ENCODE data around the gene HMX1.

HMX1 gene

DNA sequence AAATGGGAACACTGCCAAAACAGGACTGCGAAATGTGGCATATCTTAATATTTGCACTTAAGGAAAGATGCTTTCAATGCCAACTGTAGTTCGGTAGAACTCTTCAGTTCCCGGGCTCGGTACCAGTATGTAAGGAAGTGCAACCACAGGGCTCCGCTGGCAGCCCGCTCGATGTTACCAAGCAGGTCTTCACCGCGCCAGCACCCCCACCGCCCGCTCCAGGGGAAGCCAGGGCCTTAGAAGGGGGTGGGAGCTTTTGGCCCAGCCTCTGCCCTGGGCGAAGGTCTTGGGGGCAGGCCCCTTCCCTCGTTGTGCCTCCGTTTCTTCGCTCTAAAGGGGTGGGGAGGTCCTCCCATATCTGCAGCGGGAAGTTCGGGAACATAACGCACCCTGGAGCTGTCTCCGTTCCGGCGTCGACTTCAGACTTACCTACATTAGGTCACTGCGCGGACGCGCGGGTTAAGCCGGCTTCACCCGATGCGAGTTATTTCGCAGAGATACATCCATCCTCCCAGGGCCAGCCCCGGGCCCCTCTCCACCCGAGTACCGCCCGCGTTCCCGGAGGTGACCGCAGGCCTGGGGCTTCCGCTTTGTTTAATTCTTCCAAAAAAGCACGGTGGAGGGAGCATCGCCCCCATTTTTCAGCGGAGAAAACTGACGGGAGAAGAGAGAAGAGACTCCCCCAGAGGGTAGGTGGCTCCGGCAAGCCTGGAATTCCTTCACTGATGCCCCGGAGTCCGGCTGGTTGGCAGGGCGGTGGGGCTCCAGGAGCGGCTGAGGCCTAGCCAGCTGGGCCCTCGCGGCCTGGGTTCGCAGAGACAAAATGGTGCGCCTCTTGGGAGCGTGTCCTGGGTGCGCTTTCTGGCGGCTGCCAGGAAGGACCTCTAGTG, 1.0 kb upstream of the HMX1 start:
- no peak for DNase-seq (ENCODE audit: low read depth)
- no peaks in the 10 kb centered on the region for H3K9me3 ChIP-seq (ENCODE audit: control insufficient read depth, low read length)
- H3K36me3 ChIP-seq (ENCODE audit: control insufficient read depth, insufficient read depth, low read length, severe bottlenecking): no peaks in the 10 kb centered on the region
- no peak overlapping the region for H3K9ac ChIP-seq (ENCODE audit: low read length)
- H3K4me1 ChIP-seq (ENCODE audit: control insufficient read depth, insufficient read depth, low read length): no peaks in the 10 kb centered on the region
- H3K27me3 ChIP-seq (replicated peaks; ENCODE audit: control insufficient read depth, insufficient read depth, low read length): peaks cover 67% of the 10 kb centered on the region
- H3K4me3 ChIP-seq (ENCODE audit: low read length): no peak overlapping the region

GRCh38 chr4:8870647-8871416, 807 bp downstream of the HMX1 start:
- Histone ChIP-seq H3K9ac (ENCODE audit: low read length) (no peak overlapping the region), H3K9me3 (ENCODE audit: control insufficient read depth, low read length) (no peaks in the 10 kb centered on the region), H3K4me3 (ENCODE audit: low read length) (no peak overlapping the region), H3K27me3 (replicated peaks; ENCODE audit: control insufficient read depth, insufficient read depth, low read length) (peaks cover 62% of the 10 kb centered on the region), H3K4me1 (ENCODE audit: control insufficient read depth, insufficient read depth, low read length) (no peaks in the 10 kb centered on the region), H3K36me3 (ENCODE audit: control insufficient read depth, insufficient read depth, low read length, severe bottlenecking) (no peaks in the 10 kb centered on the region)
- DNase-seq (ENCODE audit: low read depth): no peak

GRCh38 chr4:8869898-8870646, 1.6 kb downstream of the HMX1 start:
- Histone ChIP-seq H3K27me3 (replicated peaks; ENCODE audit: control insufficient read depth, insufficient read depth, low read length) (peaks cover 56% of the 10 kb centered on the region), H3K4me1 (ENCODE audit: control insufficient read depth, insufficient read depth, low read length) (no peaks in the 10 kb centered on the region), H3K9me3 (ENCODE audit: control insufficient read depth, low read length) (no peaks in the 10 kb centered on the region), H3K36me3 (ENCODE audit: control insufficient read depth, insufficient read depth, low read length, severe bottlenecking) (no peaks in the 10 kb centered on the region), H3K4me3 (ENCODE audit: low read length) (no peak overlapping the region), H3K9ac (ENCODE audit: low read length) (no peak overlapping the region)
- DNase-seq (ENCODE audit: low read depth): no peak

DNA sequence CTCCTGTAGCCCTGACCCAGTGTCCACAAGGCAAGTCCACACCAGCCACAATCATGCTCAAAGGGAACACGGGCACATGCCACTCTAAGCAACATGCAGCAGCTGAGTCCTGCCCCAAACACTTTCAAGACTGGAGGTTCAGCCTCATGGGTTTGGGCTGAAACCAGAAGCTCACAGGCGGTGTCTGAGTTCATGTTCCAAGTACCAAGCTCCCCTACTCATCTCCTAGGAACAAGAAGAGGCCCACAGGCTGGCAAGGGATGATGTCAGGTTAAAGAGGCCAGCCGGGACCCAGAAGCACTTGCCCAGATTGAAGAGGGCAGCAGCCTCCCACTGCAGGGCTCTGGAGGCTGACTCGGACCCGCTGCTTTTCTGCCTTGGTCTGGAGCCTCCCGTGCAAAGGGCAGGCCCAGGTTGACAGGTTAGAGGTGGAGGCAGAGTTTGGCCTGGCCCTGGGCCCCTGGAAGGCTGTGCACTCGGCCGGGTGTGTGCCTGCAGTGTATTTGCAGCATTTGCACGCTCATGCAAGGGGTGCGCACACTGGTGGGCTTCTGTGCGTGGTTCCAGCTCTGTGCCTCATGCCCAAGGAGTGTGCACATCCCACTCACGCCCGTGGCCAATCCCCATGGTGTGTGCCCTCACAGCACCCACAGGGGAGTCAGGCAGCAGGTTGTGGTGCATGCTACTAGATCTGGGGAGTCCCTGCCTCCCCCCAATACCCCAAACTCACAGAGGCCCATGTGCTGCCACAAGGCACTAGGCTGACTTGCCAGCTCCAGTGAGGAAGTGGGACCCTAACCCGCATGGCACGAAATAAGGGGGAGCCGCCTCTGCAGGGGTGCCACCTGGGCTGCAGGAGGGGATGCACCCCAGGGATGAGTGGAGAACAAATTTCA, 2.4 kb downstream of the HMX1 start:
- Histone ChIP-seq H3K9me3 (ENCODE audit: control insufficient read depth, low read length) (no peaks in the 10 kb centered on the region), H3K9ac (ENCODE audit: low read length) (no peak overlapping the region), H3K27me3 (replicated peaks; ENCODE audit: control insufficient read depth, insufficient read depth, low read length) (peaks cover 58% of the 10 kb centered on the region), H3K36me3 (ENCODE audit: control insufficient read depth, insufficient read depth, low read length, severe bottlenecking) (no peaks in the 10 kb centered on the region), H3K4me3 (ENCODE audit: low read length) (no peak overlapping the region), H3K4me1 (ENCODE audit: control insufficient read depth, insufficient read depth, low read length) (no peaks in the 10 kb centered on the region)
- no peak for DNase-seq (ENCODE audit: low read depth)

DNA sequence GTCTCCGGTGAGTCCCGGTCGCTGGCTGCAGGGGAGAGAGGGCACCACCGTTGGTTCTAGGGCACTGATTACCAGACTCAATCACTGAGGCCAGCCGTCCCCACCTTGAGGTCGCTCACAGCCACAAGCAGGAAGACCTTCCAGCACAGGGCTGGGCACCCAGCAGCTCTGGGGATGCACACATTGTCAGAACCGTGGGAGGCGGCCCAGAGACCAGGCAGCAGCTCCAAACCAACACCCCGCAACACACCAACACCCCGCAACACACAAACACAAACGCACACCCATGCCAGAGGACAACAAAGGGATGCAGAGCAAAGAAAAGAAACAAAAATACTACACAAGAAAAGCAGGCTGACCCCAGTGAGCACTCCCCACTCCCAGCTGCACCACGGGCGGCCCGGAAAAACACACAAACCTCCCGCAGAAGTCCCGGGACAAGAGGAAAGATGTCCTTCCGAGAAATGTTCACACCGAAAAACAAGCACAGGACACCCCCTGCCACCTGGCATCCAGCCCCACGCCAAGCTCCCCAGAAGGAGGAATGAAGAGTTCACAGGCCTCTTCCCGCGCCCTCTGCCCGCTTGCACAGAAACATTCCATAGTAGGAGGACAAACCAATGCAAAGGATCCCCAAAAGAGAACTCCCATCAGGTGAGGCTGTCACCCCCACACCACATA, 3.2 kb downstream of the HMX1 start:
- Histone ChIP-seq H3K9ac (ENCODE audit: low read length) (no peak overlapping the region), H3K27me3 (replicated peaks; ENCODE audit: control insufficient read depth, insufficient read depth, low read length) (peaks cover 59% of the 10 kb centered on the region), H3K4me1 (ENCODE audit: control insufficient read depth, insufficient read depth, low read length) (no peaks in the 10 kb centered on the region), H3K4me3 (ENCODE audit: low read length) (no peak overlapping the region), H3K9me3 (ENCODE audit: control insufficient read depth, low read length) (no peaks in the 10 kb centered on the region), H3K36me3 (ENCODE audit: control insufficient read depth, insufficient read depth, low read length, severe bottlenecking) (no peaks in the 10 kb centered on the region)
- no peak for DNase-seq (ENCODE audit: low read depth)

DNA sequence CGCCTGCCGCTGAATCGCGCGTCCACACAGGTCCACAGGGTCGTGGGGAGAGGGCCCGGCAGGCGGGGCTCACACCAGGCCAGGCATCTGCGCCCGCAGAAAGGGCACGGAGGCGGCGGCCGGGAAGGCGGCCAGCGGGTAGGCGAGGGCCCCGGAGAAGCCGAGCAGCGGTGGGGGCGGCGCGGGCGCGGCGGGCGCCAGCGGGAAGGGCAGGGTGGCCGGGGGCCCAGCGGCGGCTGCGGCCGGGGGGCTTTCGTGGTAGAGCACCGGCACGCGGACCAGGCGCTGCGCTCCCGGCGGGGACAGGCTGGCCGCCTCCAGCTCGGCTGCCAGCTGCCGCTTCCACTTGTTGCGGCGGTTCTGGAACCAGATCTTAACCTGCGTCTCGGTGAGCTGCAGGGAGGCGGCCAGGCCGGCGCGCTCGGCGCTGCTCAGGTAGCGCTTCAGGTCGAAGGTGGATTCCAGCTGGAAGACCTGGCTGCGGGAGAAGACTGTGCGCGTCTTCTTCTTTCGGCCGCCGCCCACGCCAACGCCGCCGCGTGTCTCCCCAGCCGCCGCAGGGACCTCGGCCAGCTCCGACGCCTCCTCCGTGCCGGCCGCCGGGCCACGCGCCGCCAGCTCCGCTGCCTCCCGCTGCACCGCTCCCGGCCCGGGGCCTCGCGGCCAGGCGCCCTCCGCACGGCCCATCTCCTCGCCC, 3.9 kb downstream of the HMX1 start:
- no peak overlapping the region for H3K9ac ChIP-seq (ENCODE audit: low read length)
- no peak for DNase-seq (ENCODE audit: low read depth)
- H3K27me3 ChIP-seq (replicated peaks; ENCODE audit: control insufficient read depth, insufficient read depth, low read length): peaks cover 59% of the 10 kb centered on the region
- no peaks in the 10 kb centered on the region for H3K9me3 ChIP-seq (ENCODE audit: control insufficient read depth, low read length)
- H3K4me3 ChIP-seq (ENCODE audit: low read length): no peak overlapping the region
- H3K36me3 ChIP-seq (ENCODE audit: control insufficient read depth, insufficient read depth, low read length, severe bottlenecking): no peaks in the 10 kb centered on the region
- H3K4me1 ChIP-seq (ENCODE audit: control insufficient read depth, insufficient read depth, low read length): no peaks in the 10 kb centered on the region

- H3K27me3 ChIP-seq (replicated peaks; ENCODE audit: control insufficient read depth, insufficient read depth, low read length): peaks cover 60% of the 10 kb centered on the region
Observed at GRCh38 chr4:8866828-8867623, 4.6 kb downstream of the HMX1 start.

GRCh38 chr4:8866421-8866820, 5.2 kb downstream of the HMX1 start:
- no peak overlapping the region for H3K9ac ChIP-seq (ENCODE audit: low read length)
- no peak overlapping the region for H3K4me3 ChIP-seq (ENCODE audit: low read length)
- no peak for DNase-seq (ENCODE audit: low read depth)
- H3K27me3 ChIP-seq (replicated peaks; ENCODE audit: control insufficient read depth, insufficient read depth, low read length): peaks cover 66% of the 10 kb centered on the region
- no peaks in the 10 kb centered on the region for H3K4me1 ChIP-seq (ENCODE audit: control insufficient read depth, insufficient read depth, low read length)
- no peaks in the 10 kb centered on the region for H3K36me3 ChIP-seq (ENCODE audit: control insufficient read depth, insufficient read depth, low read length, severe bottlenecking)
- H3K9me3 ChIP-seq (ENCODE audit: control insufficient read depth, low read length): no peaks in the 10 kb centered on the region

More at GRCh38 chr4:8866828-8867623, 4.6 kb downstream of the HMX1 start:
- Histone ChIP-seq H3K9me3 (ENCODE audit: control insufficient read depth, low read length) (no peaks in the 10 kb centered on the region), H3K4me1 (ENCODE audit: control insufficient read depth, insufficient read depth, low read length) (no peaks in the 10 kb centered on the region), H3K4me3 (ENCODE audit: low read length) (no peak overlapping the region), H3K36me3 (ENCODE audit: control insufficient read depth, insufficient read depth, low read length, severe bottlenecking) (no peaks in the 10 kb centered on the region), H3K9ac (ENCODE audit: low read length) (no peak overlapping the region)
- DNase-seq (ENCODE audit: low read depth): no peak

DNA sequence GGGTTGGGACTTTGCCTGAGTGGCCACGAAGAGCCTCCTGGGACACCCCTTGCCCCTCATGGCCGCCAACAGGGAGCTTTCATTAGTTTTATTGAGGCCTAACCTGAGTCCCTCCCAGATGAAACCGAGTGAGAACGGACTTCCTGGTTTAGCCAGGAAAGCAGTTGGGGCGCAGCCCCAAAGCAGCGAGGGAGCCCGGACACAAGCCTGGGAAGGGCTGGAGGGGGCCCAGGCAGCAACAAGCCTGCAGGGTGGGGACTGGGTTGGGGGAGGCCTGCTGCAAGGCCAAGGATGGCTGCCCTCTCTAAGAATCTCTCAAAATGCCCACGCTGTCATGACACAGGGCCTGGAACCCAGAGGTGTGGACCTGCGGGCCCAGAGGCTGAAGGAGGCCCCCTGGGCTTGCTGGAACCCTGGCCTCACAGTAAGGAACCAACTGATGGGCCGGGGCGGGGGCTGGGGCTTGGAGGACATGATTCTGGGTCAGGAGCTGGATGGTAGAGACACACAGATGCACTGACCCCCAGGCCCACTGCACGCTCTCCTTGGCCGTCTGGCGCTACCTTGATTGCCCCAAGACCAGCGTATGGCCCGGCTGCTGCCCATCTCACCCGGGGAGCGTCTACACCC, 5.8 kb downstream of the HMX1 start:
- Histone ChIP-seq H3K27me3 (replicated peaks; ENCODE audit: control insufficient read depth, insufficient read depth, low read length) (peaks cover 66% of the 10 kb centered on the region), H3K9ac (ENCODE audit: low read length) (no peak overlapping the region), H3K36me3 (ENCODE audit: control insufficient read depth, insufficient read depth, low read length, severe bottlenecking) (no peaks in the 10 kb centered on the region), H3K9me3 (ENCODE audit: control insufficient read depth, low read length) (no peaks in the 10 kb centered on the region), H3K4me1 (ENCODE audit: control insufficient read depth, insufficient read depth, low read length) (no peaks in the 10 kb centered on the region), H3K4me3 (ENCODE audit: low read length) (no peak overlapping the region)
- DNase-seq (ENCODE audit: low read depth): no peak
